HEK293 (cell line): Measurements from ENCODE around the gene SERINC2.

ENCODE experiments used
- CTCF ChIP-seq: fragments of 450-650 bp; formaldehyde crosslinking; IDR thresholded peaks from 2 replicates; pipeline ENCODE4 v1.5.1; 2016; ENCODE audit warnings: missing biosample characterization, missing genetic modification characterization
- PRDM10 ChIP-seq: fragments of 450-650 bp; formaldehyde crosslinking; IDR thresholded peaks from 2 replicates; pipeline ENCODE4 v1.5.1; 2016; ENCODE audit warnings: missing biosample characterization, missing genetic modification characterization
- TCF7L2 ChIP-seq: IDR thresholded peaks from 2 replicates; pipeline ENCODE4 v1.6.1; 2011; ENCODE audit warnings: low read depth, mild to moderate bottlenecking, inconsistent platforms, low read length, moderate library complexity, borderline replicate concordance
- ZNF2 ChIP-seq: fragments of 450-650 bp; formaldehyde crosslinking; IDR thresholded peaks from 2 replicates; pipeline ENCODE4 v1.5.1; 2016; ENCODE audit warnings: missing biosample characterization, missing genetic modification characterization
- ZNF211 ChIP-seq: fragments of 450-650 bp; formaldehyde crosslinking; IDR thresholded peaks from 2 replicates; pipeline ENCODE4 v1.5.1; 2016; ENCODE audit warnings: low read depth, missing biosample characterization, missing genetic modification characterization
- TF ChIP-seq, protein P1 (sequence below): fragments of 450-650 bp; formaldehyde crosslinking; IDR thresholded peaks from 2 replicates; pipeline ENCODE4 v1.5.1; 2017; ENCODE audit warnings: missing biosample characterization, missing genetic modification characterization
- TF ChIP-seq, protein P2 (sequence below): fragments of 450-650 bp; formaldehyde crosslinking; IDR thresholded peaks from 2 replicates; pipeline ENCODE4 v1.5.1; 2016; ENCODE audit warnings: missing biosample characterization, missing genetic modification characterization
- TF ChIP-seq, protein P3 (sequence below): fragments of 450-650 bp; formaldehyde crosslinking; optimal IDR thresholded peaks from 2 replicates; pipeline ENCODE3; 2016; ENCODE audit warnings: missing biosample characterization, mild to moderate bottlenecking, missing genetic modification characterization

DNA sequence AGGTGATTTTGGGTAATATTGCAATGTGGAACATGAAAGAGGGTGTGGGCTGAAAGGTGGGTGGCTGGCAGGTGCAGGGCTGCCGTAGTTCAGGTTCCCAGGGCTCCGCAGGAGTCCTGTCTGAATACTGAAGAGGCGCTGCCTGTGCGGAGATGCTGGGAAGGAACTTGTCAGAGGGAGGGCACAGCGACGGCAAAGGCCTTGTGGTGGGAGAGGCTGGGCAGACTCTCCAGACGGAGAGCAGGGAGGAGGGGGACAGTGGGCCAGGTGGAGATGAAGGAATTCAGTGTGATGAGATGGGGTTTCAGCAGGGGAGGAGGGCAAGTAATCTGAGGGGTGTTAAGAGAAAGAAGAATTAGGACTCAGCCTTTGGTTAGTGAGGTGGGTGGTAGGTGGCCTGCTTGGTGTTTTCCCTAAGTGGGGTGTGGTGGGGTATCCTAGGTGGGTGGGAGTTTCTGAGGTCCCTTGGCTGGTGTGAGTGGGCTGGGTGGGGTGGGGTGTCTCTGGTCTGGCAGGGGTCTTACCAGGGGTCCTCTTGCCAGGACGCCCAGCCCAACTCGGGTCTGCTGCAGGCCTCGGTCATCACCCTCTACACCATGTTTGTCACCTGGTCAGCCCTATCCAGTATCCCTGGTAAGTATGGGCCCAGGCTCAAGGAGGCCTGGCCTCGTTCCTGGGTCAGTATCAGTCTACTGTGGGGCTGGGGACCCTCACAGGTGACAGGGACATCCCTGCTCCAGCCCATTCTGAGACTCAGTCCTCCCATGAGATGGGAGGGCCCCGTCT is 15.6 kb downstream of the SERINC2 start:
- TF ChIP-seq ZNF211 (tag by site-specific recombination): no peak
- TF ChIP-seq, protein P1, sequence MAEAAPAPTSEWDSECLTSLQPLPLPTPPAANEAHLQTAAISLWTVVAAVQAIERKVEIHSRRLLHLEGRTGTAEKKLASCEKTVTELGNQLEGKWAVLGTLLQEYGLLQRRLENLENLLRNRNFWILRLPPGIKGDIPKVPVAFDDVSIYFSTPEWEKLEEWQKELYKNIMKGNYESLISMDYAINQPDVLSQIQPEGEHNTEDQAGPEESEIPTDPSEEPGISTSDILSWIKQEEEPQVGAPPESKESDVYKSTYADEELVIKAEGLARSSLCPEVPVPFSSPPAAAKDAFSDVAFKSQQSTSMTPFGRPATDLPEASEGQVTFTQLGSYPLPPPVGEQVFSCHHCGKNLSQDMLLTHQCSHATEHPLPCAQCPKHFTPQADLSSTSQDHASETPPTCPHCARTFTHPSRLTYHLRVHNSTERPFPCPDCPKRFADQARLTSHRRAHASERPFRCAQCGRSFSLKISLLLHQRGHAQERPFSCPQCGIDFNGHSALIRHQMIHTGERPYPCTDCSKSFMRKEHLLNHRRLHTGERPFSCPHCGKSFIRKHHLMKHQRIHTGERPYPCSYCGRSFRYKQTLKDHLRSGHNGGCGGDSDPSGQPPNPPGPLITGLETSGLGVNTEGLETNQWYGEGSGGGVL (tag by site-specific recombination): no peak
- TF ChIP-seq TCF7L2: no peak
- no peak for TF ChIP-seq CTCF (tag by site-specific recombination)
- TF ChIP-seq, protein P2, sequence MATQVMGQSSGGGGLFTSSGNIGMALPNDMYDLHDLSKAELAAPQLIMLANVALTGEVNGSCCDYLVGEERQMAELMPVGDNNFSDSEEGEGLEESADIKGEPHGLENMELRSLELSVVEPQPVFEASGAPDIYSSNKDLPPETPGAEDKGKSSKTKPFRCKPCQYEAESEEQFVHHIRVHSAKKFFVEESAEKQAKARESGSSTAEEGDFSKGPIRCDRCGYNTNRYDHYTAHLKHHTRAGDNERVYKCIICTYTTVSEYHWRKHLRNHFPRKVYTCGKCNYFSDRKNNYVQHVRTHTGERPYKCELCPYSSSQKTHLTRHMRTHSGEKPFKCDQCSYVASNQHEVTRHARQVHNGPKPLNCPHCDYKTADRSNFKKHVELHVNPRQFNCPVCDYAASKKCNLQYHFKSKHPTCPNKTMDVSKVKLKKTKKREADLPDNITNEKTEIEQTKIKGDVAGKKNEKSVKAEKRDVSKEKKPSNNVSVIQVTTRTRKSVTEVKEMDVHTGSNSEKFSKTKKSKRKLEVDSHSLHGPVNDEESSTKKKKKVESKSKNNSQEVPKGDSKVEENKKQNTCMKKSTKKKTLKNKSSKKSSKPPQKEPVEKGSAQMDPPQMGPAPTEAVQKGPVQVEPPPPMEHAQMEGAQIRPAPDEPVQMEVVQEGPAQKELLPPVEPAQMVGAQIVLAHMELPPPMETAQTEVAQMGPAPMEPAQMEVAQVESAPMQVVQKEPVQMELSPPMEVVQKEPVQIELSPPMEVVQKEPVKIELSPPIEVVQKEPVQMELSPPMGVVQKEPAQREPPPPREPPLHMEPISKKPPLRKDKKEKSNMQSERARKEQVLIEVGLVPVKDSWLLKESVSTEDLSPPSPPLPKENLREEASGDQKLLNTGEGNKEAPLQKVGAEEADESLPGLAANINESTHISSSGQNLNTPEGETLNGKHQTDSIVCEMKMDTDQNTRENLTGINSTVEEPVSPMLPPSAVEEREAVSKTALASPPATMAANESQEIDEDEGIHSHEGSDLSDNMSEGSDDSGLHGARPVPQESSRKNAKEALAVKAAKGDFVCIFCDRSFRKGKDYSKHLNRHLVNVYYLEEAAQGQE (tag by site-specific recombination): no peak
- TF ChIP-seq, protein P3, sequence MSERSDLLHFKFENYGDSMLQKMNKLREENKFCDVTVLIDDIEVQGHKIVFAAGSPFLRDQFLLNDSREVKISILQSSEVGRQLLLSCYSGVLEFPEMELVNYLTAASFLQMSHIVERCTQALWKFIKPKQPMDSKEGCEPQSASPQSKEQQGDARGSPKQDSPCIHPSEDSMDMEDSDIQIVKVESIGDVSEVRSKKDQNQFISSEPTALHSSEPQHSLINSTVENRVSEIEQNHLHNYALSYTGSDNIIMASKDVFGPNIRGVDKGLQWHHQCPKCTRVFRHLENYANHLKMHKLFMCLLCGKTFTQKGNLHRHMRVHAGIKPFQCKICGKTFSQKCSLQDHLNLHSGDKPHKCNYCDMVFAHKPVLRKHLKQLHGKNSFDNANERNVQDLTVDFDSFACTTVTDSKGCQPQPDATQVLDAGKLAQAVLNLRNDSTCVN: no peak
- no peak for TF ChIP-seq ZNF2 (tag by site-specific recombination)
- TF ChIP-seq PRDM10 (tag by site-specific recombination): no peak
